Caco-2 (cell line): ENCODE results near the gene DBI. TPM values are rescaled to one million over a fixed set of nuclear protein-coding genes. Genes with fewer than 3 reads are reported as not detected.

Source experiments
- BruUV-seq: library from RNA; stranded (reverse); fragments of 400-500 nt; replicated peaks from 2 replicates; lab custom pipeline; 2021; lab: Mats Ljungman, UMichigan
- CTCF ChIA-PET: fragments of 300-600 bp; sonication (Branson Sonifier 250); formaldehyde crosslinking; loops from one replicate; lab custom pipeline; 2022; ENCODE audit warnings: antibody characterized with exemption; lab: Charles Lee
- POLR2A ChIA-PET: fragments of 300-600 bp; sonication (Branson Sonifier 250); formaldehyde crosslinking; loops from one replicate; lab custom pipeline; 2022; ENCODE audit warnings: antibody characterized with exemption; lab: Charles Lee
- DNase-seq, 2 experiments: peaks; one replicate each; pipeline versions ENCODE4 v3.0.0 to v3.0.0-alpha.2; 2020 to 2022
- H3K27me3 ChIP-seq: replicated peaks from 2 replicates; pipeline ENCODE4 v1.6.0; 2011; ENCODE audit warnings: low read length; ENCODE audit not compliant: control insufficient read depth, insufficient read depth
- H3K36me3 ChIP-seq: 2 replicates; pipeline ENCODE4 v1.5.1; 2011; ENCODE audit warnings: low read length; ENCODE audit not compliant: control insufficient read depth, insufficient read depth
- H3K4me1 ChIP-seq: fragments of 250-450 bp; sonication (Bioruptor Pico); 2 replicates; pipeline ENCODE4 v1.5.1; 2020; ENCODE audit warnings: mild to moderate bottlenecking
- H3K4me3 ChIP-seq: 2 replicates; pipeline ENCODE4 v1.5.1; 2011; ENCODE audit warnings: low read depth, mild to moderate bottlenecking, control low read depth, low read length
- H3K9me3 ChIP-seq: fragments of 250-450 bp; sonication (Bioruptor Pico); 2 replicates; pipeline ENCODE4 v1.5.1; 2020; ENCODE audit warnings: mild to moderate bottlenecking, moderate library complexity
- H3K27ac Mint-ChIP-seq: one replicate; pipeline ENCODE4 v1.8.0; 2022; ENCODE audit warnings: mixed read lengths; ENCODE audit not compliant: unreplicated experiment
- H3K27me3 Mint-ChIP-seq: one replicate; pipeline ENCODE4 v1.8.0; 2022; ENCODE audit warnings: mixed read lengths; ENCODE audit not compliant: insufficient read depth, unreplicated experiment
- H3K36me3 Mint-ChIP-seq: one replicate; pipeline ENCODE4 v1.8.0; 2022; ENCODE audit warnings: mild to moderate bottlenecking, mixed read lengths; ENCODE audit not compliant: insufficient read depth, unreplicated experiment
- H3K4me1 Mint-ChIP-seq: one replicate; pipeline ENCODE4 v1.8.0; 2022; ENCODE audit warnings: low read depth, mixed read lengths; ENCODE audit not compliant: unreplicated experiment
- H3K4me3 Mint-ChIP-seq: one replicate; pipeline ENCODE4 v1.8.0; 2022; ENCODE audit warnings: mild to moderate bottlenecking, moderate library complexity, mixed read lengths; ENCODE audit not compliant: unreplicated experiment
- H3K9me3 Mint-ChIP-seq: one replicate; pipeline ENCODE4 v1.8.0; 2022; ENCODE audit warnings: mixed read lengths; ENCODE audit not compliant: unreplicated experiment
- intact Hi-C: fragments of 100-400 bp; cut with micrococcal nuclease; formaldehyde crosslinking; loops from one replicate; pipeline ENCODE4 v1.10.0; 2022; ENCODE audit not compliant: unreplicated experiment
- total RNA-seq: library from RNA; stranded (reverse); gene quantifications from 2 replicates; pipeline ENCODE4 v1.2.3, GENCODE V29; 2022
- TF ChIP-seq, protein P1 (sequence below), 2 experiments: fragments of 200-600 bp in 1 of 2; IDR thresholded peaks; 1 replicate in 1 of 2; 2 replicates in 1 of 2; pipeline versions ENCODE4 v1.5.1 to v1.8.0; 2011 to 2022; ENCODE audit warnings: antibody characterized with exemption in 1 of 2, control low read depth in 1 of 2, inconsistent platforms in 1 of 2, low read depth in 1 of 2, low read length in 1 of 2, mild to moderate bottlenecking in 1 of 2, moderate library complexity in 1 of 2; ENCODE audit not compliant: insufficient read depth in 1 of 2, severe bottlenecking in 1 of 2, unreplicated experiment in 1 of 2

The DBI gene
- total RNA-seq, 1 experiment from 2014 or later: 257 TPM

DNA sequence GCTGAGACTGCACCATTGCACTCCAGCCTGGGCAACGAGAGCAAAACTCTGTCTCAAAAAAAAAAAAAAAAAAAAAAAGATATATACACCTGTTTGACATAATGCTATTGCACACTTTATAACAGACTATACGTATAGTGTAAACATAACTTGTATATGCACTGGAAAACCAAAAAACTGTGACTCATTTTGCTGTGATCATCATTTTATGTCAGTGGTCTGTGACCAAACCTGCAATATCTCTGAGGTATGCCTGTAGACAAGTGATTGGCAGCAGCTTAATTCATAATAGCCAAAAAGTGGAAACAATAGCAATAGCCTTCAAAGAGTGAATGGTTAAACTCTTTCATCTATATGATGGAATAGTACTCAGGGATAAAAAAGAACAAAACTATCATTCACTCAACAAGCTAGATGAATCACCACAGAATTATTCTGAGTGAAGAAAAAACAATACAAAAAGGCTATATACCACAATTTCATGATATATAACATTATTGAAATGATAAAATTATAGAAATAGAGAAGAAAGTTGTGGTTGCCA, 6.3 kb upstream of the DBI start:
- Mint-ChIP-seq H3K36me3 (no peaks in the 10 kb centered on the region), H3K4me1 (peaks cover 5% of the 10 kb centered on the region), H3K9me3 (no peaks in the 10 kb centered on the region), H3K4me3 (no peak overlapping the region), H3K27ac (no peak overlapping the region), H3K27me3 (no peaks in the 10 kb centered on the region)
- CTCF ChIA-PET: interaction anchor here (0.6 kb wide), 1 partner anchor 236 kb away, joined by 3 read pairs; no protein-coding TSS in a partner anchor
- H3K9me3 ChIP-seq: no peaks in the 10 kb centered on the region
- no peaks in the 10 kb centered on the region for H3K4me1 ChIP-seq
- intact Hi-C loops: no loop called here
- no TSS peak for BruUV-seq
- H3K36me3 ChIP-seq: no peaks in the 10 kb centered on the region
- H3K27me3 ChIP-seq: no peaks in the 10 kb centered on the region
- POLR2A ChIA-PET: interaction anchor here (0.6 kb wide), 1 partner anchor 478 kb away, joined by 9 read pairs; no protein-coding TSS in a partner anchor
- no peak overlapping the region for H3K4me3 ChIP-seq
- TF ChIP-seq, protein P1, sequence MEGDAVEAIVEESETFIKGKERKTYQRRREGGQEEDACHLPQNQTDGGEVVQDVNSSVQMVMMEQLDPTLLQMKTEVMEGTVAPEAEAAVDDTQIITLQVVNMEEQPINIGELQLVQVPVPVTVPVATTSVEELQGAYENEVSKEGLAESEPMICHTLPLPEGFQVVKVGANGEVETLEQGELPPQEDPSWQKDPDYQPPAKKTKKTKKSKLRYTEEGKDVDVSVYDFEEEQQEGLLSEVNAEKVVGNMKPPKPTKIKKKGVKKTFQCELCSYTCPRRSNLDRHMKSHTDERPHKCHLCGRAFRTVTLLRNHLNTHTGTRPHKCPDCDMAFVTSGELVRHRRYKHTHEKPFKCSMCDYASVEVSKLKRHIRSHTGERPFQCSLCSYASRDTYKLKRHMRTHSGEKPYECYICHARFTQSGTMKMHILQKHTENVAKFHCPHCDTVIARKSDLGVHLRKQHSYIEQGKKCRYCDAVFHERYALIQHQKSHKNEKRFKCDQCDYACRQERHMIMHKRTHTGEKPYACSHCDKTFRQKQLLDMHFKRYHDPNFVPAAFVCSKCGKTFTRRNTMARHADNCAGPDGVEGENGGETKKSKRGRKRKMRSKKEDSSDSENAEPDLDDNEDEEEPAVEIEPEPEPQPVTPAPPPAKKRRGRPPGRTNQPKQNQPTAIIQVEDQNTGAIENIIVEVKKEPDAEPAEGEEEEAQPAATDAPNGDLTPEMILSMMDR (IDR thresholded peaks at IDR 0.05; ENCODE audit: insufficient read depth in 1 of 2, low read depth in 1 of 2, low read length in 1 of 2, severe bottlenecking in 1 of 2, unreplicated experiment in 1 of 2): no peak
- DNase-seq: no peak

DNA sequence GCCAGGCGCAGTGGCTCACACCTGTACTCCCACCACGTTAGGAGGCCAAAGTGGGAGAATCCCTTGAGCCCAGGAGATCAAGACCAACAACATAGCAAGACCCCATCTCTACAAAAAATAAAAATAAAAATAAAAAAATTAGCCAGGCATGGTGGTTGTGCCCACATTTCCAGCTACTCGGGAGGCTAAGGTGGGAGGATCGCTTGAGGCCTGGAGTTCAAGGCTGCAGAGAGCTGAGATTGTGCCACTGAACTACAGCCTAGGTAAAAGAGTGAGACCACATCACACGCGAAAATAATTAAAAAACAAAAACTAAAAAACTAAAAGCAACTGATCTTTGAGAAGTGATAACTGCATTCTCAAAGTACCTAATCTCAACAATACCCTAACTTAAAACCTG, 2.0 kb upstream of the DBI start:
- no peaks in the 10 kb centered on the region for H3K27me3 Mint-ChIP-seq
- ChIA-PET CTCF (no interaction called here), POLR2A (no interaction called here)
- peaks cover 35% of the 10 kb centered on the region for H3K36me3 Mint-ChIP-seq
- intact Hi-C loops: loop anchor here (5.0 kb wide), 1 partner anchor 68 kb away; the partner anchor contains the start of gene TMEM37
- DNase-seq: no peak
- no peak overlapping the region for H3K27ac Mint-ChIP-seq
- no peaks in the 10 kb centered on the region for H3K9me3 Mint-ChIP-seq
- peaks cover 12% of the 10 kb centered on the region for H3K4me1 Mint-ChIP-seq
- TF ChIP-seq, protein P1 (IDR thresholded peaks at IDR 0.05; ENCODE audit: insufficient read depth in 1 of 2, low read depth in 1 of 2, low read length in 1 of 2, severe bottlenecking in 1 of 2, unreplicated experiment in 1 of 2): no peak
- H3K4me1 ChIP-seq: peaks cover 5% of the 10 kb centered on the region; the same call in 1 of the 2 replicates
- H3K27me3 ChIP-seq: no peaks in the 10 kb centered on the region
- H3K9me3 ChIP-seq: no peaks in the 10 kb centered on the region
- peak overlapping the region; percentile 99 for H3K4me3 Mint-ChIP-seq
- H3K4me3 ChIP-seq: no peak overlapping the region
- H3K36me3 ChIP-seq: peaks cover 4% of the 10 kb centered on the region
- no TSS peak for BruUV-seq

DNA sequence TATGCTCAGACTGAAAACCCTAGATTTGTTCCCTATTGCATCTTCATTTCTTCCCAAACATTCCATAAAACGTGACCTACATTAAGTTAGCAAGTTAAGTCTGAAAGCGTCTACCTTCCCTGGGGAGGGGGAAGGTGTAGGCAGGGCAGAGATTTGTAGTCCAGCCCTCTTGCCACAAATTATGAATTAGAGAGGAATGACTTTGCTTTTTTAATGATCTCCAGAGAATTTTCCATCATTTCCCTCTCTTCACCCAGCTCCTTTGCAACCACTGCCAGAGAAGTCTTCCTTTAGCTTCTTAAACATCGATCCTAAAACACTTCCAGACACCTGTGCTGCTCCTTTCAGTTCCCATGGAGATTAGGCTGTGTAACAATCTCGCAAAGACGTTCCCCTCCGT, 1.3 kb upstream of the DBI start:
- H3K4me1 Mint-ChIP-seq: peaks cover 12% of the 10 kb centered on the region
- peaks cover 5% of the 10 kb centered on the region; the same call in 1 of the 2 replicates for H3K4me1 ChIP-seq
- H3K36me3 Mint-ChIP-seq: peaks cover 41% of the 10 kb centered on the region
- H3K27ac Mint-ChIP-seq: peak overlapping the region; percentile 37
- H3K9me3 Mint-ChIP-seq: no peaks in the 10 kb centered on the region
- H3K4me3 Mint-ChIP-seq: peak overlapping the region; percentile 99
- TF ChIP-seq, protein P1 (IDR thresholded peaks at IDR 0.05; ENCODE audit: insufficient read depth in 1 of 2, low read depth in 1 of 2, low read length in 1 of 2, severe bottlenecking in 1 of 2, unreplicated experiment in 1 of 2): no peak
- intact Hi-C loops: loop anchor here (5.0 kb wide), 1 partner anchor 67 kb away; the partner anchor contains the start of gene TMEM37
- ChIA-PET POLR2A (no interaction called here), CTCF (interaction anchor here (0.5 kb wide), 1 partner anchor 1222 kb away, joined by 3 read pairs; no protein-coding TSS in a partner anchor)
- no peaks in the 10 kb centered on the region for H3K9me3 ChIP-seq
- no peak for DNase-seq
- BruUV-seq: no TSS peak
- H3K27me3 Mint-ChIP-seq: no peaks in the 10 kb centered on the region
- H3K27me3 ChIP-seq: no peaks in the 10 kb centered on the region
- peak overlapping the region; percentile 89 for H3K4me3 ChIP-seq
- H3K36me3 ChIP-seq: peaks cover 5% of the 10 kb centered on the region
